CD4-positive, alpha-beta T cell (primary cell): ENCODE measurements around the gene NGRN. TPM values are rescaled to one million over a fixed set of nuclear protein-coding genes. Genes with fewer than 3 reads are reported as not detected.
A peak's percentile ranks its signal among the peaks of the same experiment; 100 is the strongest.

ENCODE experiments used
- ATAC-seq: fragments of 200-7000 bp; cut with Tn5 transposase; one replicate; pipeline ENCODE4 v1.10.0; 2022; ENCODE audit warnings: mild to moderate bottlenecking; ENCODE audit not compliant: poor library complexity
- CTCF ChIA-PET: fragments of 350-600 bp; sonication (Branson Sonifier 250); formaldehyde crosslinking; loops from one replicate; lab custom pipeline; 2021; ENCODE audit warnings: antibody characterized with exemption, inconsistent platforms; lab: Charles Lee
- POLR2A ChIA-PET: fragments of 350-600 bp; sonication (Branson Sonifier 250); formaldehyde crosslinking; loops from one replicate; lab custom pipeline; 2021; ENCODE audit warnings: antibody characterized with exemption, inconsistent platforms; lab: Charles Lee
- DNase-seq, 14 experiments: peaks; one replicate each; pipeline ENCODE4 v3.0.0-alpha.2; 2013 to 2020; ENCODE audit warnings: mixed read lengths in 2 of 14
- H3K27ac ChIP-seq, 2 donors: one replicate each; pipeline versions ENCODE4 v1.5.1 to v1.7.0; 2013; ENCODE audit warnings: low read length in 2 of 2, low read depth in 1 of 2, mild to moderate bottlenecking in 1 of 2
- H3K27me3 ChIP-seq, 2 experiments: 1 replicate in 1 of 2; 2 replicates in 1 of 2; pipeline versions ENCODE4 v1.6.1 to v1.7.0; 2013; ENCODE audit warnings: low read length in 2 of 2, control low read depth in 1 of 2, mild to moderate bottlenecking in 1 of 2, moderate library complexity in 1 of 2; ENCODE audit not compliant: insufficient read depth in 2 of 2, control insufficient read depth in 1 of 2
- H3K36me3 ChIP-seq: one replicate; pipeline ENCODE4 v1.6.1; 2013; ENCODE audit warnings: low read length, control low read depth; ENCODE audit not compliant: insufficient read depth
- H3K4me1 ChIP-seq: one replicate; pipeline ENCODE4 v1.6.1; 2013; ENCODE audit warnings: low read length, control low read depth; ENCODE audit not compliant: insufficient read depth
- H3K4me3 ChIP-seq: one replicate; pipeline ENCODE4 v1.5.1; 2013; ENCODE audit warnings: mild to moderate bottlenecking, low read length, moderate library complexity
- H3K9me3 ChIP-seq, 2 experiments: 1 replicate in 1 of 2; 2 replicates in 1 of 2; pipeline versions ENCODE4 v1.6.1 to v1.7.0; 2013; ENCODE audit warnings: low read length in 2 of 2, mild to moderate bottlenecking in 2 of 2, control low read depth in 1 of 2, moderate library complexity in 1 of 2; ENCODE audit not compliant: control insufficient read depth in 1 of 2, insufficient read depth in 1 of 2
- H3K27ac Mint-ChIP-seq: one replicate; pipeline ENCODE4 v1.8.0; 2020; ENCODE audit warnings: mixed read lengths
- H3K27me3 Mint-ChIP-seq: one replicate; pipeline ENCODE4 v1.8.0; 2021; ENCODE audit warnings: mixed read lengths
- H3K36me3 Mint-ChIP-seq: one replicate; pipeline ENCODE4 v1.8.0; 2021; ENCODE audit warnings: low read depth, mixed read lengths
- H3K4me1 Mint-ChIP-seq: one replicate; pipeline ENCODE4 v1.8.0; 2021; ENCODE audit warnings: low read depth, mixed read lengths
- H3K4me3 Mint-ChIP-seq: one replicate; pipeline ENCODE4 v1.8.0; 2020; ENCODE audit warnings: mild to moderate bottlenecking, mixed read lengths
- H3K9me3 Mint-ChIP-seq: one replicate; pipeline ENCODE4 v1.8.0; 2020; ENCODE audit warnings: mixed read lengths
- CTCF ChIP-seq: fragments of 200-600 bp; IDR thresholded peaks from one replicate; pipeline ENCODE4 v1.8.0; 2022; ENCODE audit warnings: antibody characterized with exemption, mild to moderate bottlenecking
- intact Hi-C, 2 experiments: fragments of 100-400 bp; cut with DNase I in 1 of 2; cut with micrococcal nuclease in 1 of 2; formaldehyde crosslinking; loops; one replicate each; pipeline versions ENCODE4 v1.15.1 to v1.9.0; 2023 to 2025; cut with DNase I, micrococcal nuclease
- total RNA-seq, 174 experiments: library from RNA in 2 of 174; stranded (reverse) in 2 of 174; gene quantifications; one replicate each; pipeline ENCODE4 v1.2.3 and lab custom pipeline; 2021 to 2026

The NGRN gene
- total RNA-seq, 2 experiments from 2014 or later, result 55.7 to 58.4 TPM

GRCh38 chr15:90230610-90231009 lies 34.9 kb upstream of the NGRN start:
- no peaks in the 10 kb centered on the region for H3K27me3 ChIP-seq
- DNase-seq (no peak), ATAC-seq (no peak)
- peak overlapping the region; percentile 97 to 99 for H3K27ac ChIP-seq
- no peak for TF ChIP-seq CTCF
- intact Hi-C loops, result loop anchor here (1.0 to 10.0 kb wide), 7 partner anchors 29 to 336 kb away; partner anchors contain the start of genes AP3S2 (in 1 of the 2), IDH2 (in 1 of the 2), IQGAP1 (in 1 of the 2) and NGRN (in 1 of the 2)
- H3K9me3 ChIP-seq, result no peaks in the 10 kb centered on the region
- Mint-ChIP-seq H3K36me3 (peaks cover 57% of the 10 kb centered on the region), H3K27me3 (no peaks in the 10 kb centered on the region), H3K27ac (peak overlapping the region; percentile 99), H3K4me3 (peak overlapping the region; percentile 93), H3K4me1 (peaks cover 56% of the 10 kb centered on the region), H3K9me3 (no peaks in the 10 kb centered on the region)
- peaks cover 51% of the 10 kb centered on the region for H3K36me3 ChIP-seq
- H3K4me3 ChIP-seq, result peak overlapping the region; percentile 89
- POLR2A ChIA-PET, result interaction anchor here (0.7 to 5.1 kb wide), 10 partner anchors 10 to 704 kb away, joined by 3 to 97 read pairs (median 12); partner anchors contain the start of genes HDDC3, IDH2, NGRN and SEMA4B
- CTCF ChIA-PET, result interaction anchor here (0.9 to 1.4 kb wide), 2 partner anchors 35 to 57 kb away, joined by 3 to 4 read pairs; partner anchors contain the start of gene NGRN
- H3K4me1 ChIP-seq, result peaks cover 67% of the 10 kb centered on the region

GRCh38 chr15:90231028-90232017 lies 34.1 kb upstream of the NGRN start:
- Mint-ChIP-seq H3K36me3 (peaks cover 57% of the 10 kb centered on the region), H3K4me3 (peak overlapping the region; percentile 93), H3K27me3 (no peaks in the 10 kb centered on the region), H3K27ac (peak overlapping the region; percentile 99), H3K4me1 (peaks cover 56% of the 10 kb centered on the region), H3K9me3 (no peaks in the 10 kb centered on the region)
- Histone ChIP-seq H3K4me1 (peaks cover 67% of the 10 kb centered on the region), H3K36me3 (peaks cover 45% of the 10 kb centered on the region), H3K27me3 (no peaks in the 10 kb centered on the region), H3K9me3 (no peaks in the 10 kb centered on the region), H3K27ac (peak overlapping the region; percentile 97 to 99), H3K4me3 (peak overlapping the region; percentile 89)
- ChIA-PET CTCF (interaction anchor here (0.9 to 1.8 kb wide), 4 partner anchors 10 to 88 kb away, joined by 3 to 4 read pairs (median 4); partner anchors contain the start of gene NGRN), POLR2A (interaction anchor here (0.7 to 5.1 kb wide), 14 partner anchors 10 to 704 kb away, joined by 3 to 97 read pairs (median 8); partner anchors contain the start of genes HDDC3, IDH2, IQGAP1 and NGRN)
- DNase-seq, result peak; percentile 69 to 96 (median 81)
- TF ChIP-seq CTCF, result no peak
- intact Hi-C loops, result loop anchor here (2.0 to 10.0 kb wide), 6 partner anchors 33 to 337 kb away; partner anchors contain the start of genes AP3S2 (in 1 of the 2), IDH2 (in 1 of the 2), IQGAP1 (in 1 of the 2) and NGRN (in 1 of the 2)
- ATAC-seq, result peak; percentile 69

- peaks cover 42% of the 10 kb centered on the region for H3K36me3 ChIP-seq
- ChIA-PET CTCF (interaction anchor here (0.6 to 1.8 kb wide), 3 partner anchors 11 to 817 kb away, joined by 3 to 4 read pairs (median 3); no protein-coding TSS in a partner anchor), POLR2A (interaction anchor here (1.0 to 5.1 kb wide), 11 partner anchors 9 to 308 kb away, joined by 3 to 97 read pairs (median 16); partner anchors contain the start of genes IDH2, IQGAP1, NGRN and SEMA4B)
- H3K27ac ChIP-seq, result peak overlapping the region; percentile 97 to 99
- H3K4me3 ChIP-seq, result peak overlapping the region; percentile 89
- H3K4me1 ChIP-seq, result peaks cover 67% of the 10 kb centered on the region
- H3K36me3 Mint-ChIP-seq, result peaks cover 61% of the 10 kb centered on the region
- H3K27me3 Mint-ChIP-seq, result no peaks in the 10 kb centered on the region
- DNase-seq (peak in 1 of 14 experiments; percentile 20), ATAC-seq (no peak)
- intact Hi-C loops, result loop anchor here (5.0 to 10.0 kb wide), 5 partner anchors 40 to 337 kb away; partner anchors contain the start of genes AP3S2 (in 1 of the 2), IDH2 (in 1 of the 2) and IQGAP1 (in 1 of the 2)
- no peaks in the 10 kb centered on the region for H3K9me3 Mint-ChIP-seq
- H3K27me3 ChIP-seq, result no peaks in the 10 kb centered on the region
- peak overlapping the region; percentile 93 for H3K4me3 Mint-ChIP-seq
- H3K27ac Mint-ChIP-seq, result peak overlapping the region; percentile 99
- peaks cover 56% of the 10 kb centered on the region for H3K4me1 Mint-ChIP-seq
- TF ChIP-seq CTCF, result no peak
- no peaks in the 10 kb centered on the region for H3K9me3 ChIP-seq
Observed at GRCh38 chr15:90232196-90232595, 33.3 kb upstream of the NGRN start.
